ENCODE measurements around the gene RAMP3.

RAMP3 gene

DNA sequence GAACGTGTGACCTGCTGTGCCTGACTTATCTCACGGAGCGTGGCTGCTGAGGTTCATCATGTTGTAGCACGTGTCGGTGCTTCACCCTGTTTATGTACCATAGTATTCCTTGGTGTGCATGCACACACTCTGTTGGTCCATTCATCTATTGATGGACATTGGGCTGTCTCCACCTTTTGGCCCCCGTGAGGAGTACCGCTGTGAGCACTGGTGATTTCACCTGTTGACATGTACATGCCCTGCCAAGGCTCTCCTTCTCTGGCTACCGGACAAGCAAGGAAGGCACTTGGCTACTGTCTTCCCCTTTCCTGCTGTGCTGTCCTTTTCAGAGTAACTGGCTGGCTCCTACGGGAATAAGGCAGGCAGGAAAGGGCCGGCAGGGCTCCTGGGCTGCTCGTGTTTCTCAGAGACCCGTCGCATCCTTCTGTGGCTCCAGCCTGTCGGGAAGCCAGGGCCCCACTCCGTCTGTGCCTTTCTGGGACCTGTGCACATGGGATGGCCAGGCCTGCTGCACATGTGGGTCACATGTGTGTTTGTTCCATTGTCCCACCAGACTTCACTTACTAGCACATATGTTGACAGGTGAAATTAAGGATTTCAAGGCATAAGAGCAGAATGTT lies 28.3 kb upstream of the RAMP3 start:
- no CpG with 5 or more reads among the region's 15 CpGs for WGBS (ENCODE audit: extremely low coverage, insufficient coverage, low lambda C conversion rate)
- DNase-seq = no peak
- Histone ChIP-seq H3K56ac (ENCODE audit: low read length) (no peak overlapping the region), H3K23ac (ENCODE audit: low read length) (no peak overlapping the region), H3K27me3 (ENCODE audit: insufficient read depth, low read length, poor library complexity) (no peaks in the 10 kb centered on the region), H3K4ac (ENCODE audit: low read depth, low read length) (no peak overlapping the region), H3K79me1 (ENCODE audit: low read length) (no peaks in the 10 kb centered on the region), H4K8ac (ENCODE audit: low read depth, low read length) (no peak overlapping the region), H3K4me2 (ENCODE audit: low read length) (no peak overlapping the region), H2BK5ac (ENCODE audit: low read length) (no peak overlapping the region), H3K4me3 (ENCODE audit: low read length) (no peak overlapping the region), H3K18ac (ENCODE audit: low read length) (no peak overlapping the region), H3K36me3 (ENCODE audit: control insufficient read depth, insufficient read depth, low read length) (no peaks in the 10 kb centered on the region), H3K27ac (ENCODE audit: low read depth, low read length) (no peak overlapping the region), H3K4me1 (ENCODE audit: control insufficient read depth, low read depth, low read length) (no peaks in the 10 kb centered on the region), H4K5ac (ENCODE audit: low read length) (no peak overlapping the region), H3K79me2 (ENCODE audit: control insufficient read depth, insufficient read depth, low read length) (no peaks in the 10 kb centered on the region), H3K9ac (ENCODE audit: low read length) (no peak overlapping the region), H2BK120ac (ENCODE audit: low read depth, low read length) (no peak overlapping the region), H2BK15ac (replicated peaks; ENCODE audit: low read depth) (no peak overlapping the region), H2AK5ac (ENCODE audit: low read length) (no peak overlapping the region)

DNA sequence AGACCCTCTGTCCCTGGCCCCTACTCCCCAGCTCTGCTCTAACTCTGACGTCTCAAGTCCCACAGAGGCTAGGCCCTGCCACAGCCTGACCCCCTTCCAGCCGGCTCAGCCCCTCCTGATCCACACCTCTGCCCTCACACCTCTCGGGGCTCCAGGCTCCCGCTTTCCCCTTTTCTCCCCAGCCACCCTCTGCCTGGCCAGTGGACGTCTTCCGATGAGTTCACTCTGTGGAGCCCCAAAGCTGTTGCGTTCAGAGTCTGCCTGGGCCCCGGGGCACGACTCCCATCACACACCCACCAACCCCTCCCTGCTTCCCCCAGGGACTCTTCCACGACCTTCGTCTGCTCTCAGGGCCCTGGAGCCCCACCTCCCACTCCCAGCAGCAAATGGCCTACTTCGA lies 27.7 kb upstream of the RAMP3 start:
- H3K9ac ChIP-seq (ENCODE audit: low read length) = no peak overlapping the region
- DNase-seq = no peak
- no peak overlapping the region for H4K5ac ChIP-seq (ENCODE audit: low read length)
- no peaks in the 10 kb centered on the region for H3K27me3 ChIP-seq (ENCODE audit: insufficient read depth, low read length, poor library complexity)
- no peak overlapping the region for H3K18ac ChIP-seq (ENCODE audit: low read length)
- no peak overlapping the region for H3K4me2 ChIP-seq (ENCODE audit: low read length)
- no peak overlapping the region for H2BK120ac ChIP-seq (ENCODE audit: low read depth, low read length)
- no peak overlapping the region for H3K4me3 ChIP-seq (ENCODE audit: low read length)
- H3K79me2 ChIP-seq (ENCODE audit: control insufficient read depth, insufficient read depth, low read length) = no peaks in the 10 kb centered on the region
- no peaks in the 10 kb centered on the region for H3K36me3 ChIP-seq (ENCODE audit: control insufficient read depth, insufficient read depth, low read length)
- H3K79me1 ChIP-seq (ENCODE audit: low read length) = no peaks in the 10 kb centered on the region
- no CpG with 5 or more reads among the region's 12 CpGs for WGBS (ENCODE audit: extremely low coverage, insufficient coverage, low lambda C conversion rate)
- no peaks in the 10 kb centered on the region for H3K4me1 ChIP-seq (ENCODE audit: control insufficient read depth, low read depth, low read length)
- H2BK5ac ChIP-seq (ENCODE audit: low read length) = no peak overlapping the region
- H3K27ac ChIP-seq (ENCODE audit: low read depth, low read length) = no peak overlapping the region
- H3K23ac ChIP-seq (ENCODE audit: low read length) = no peak overlapping the region
- no peak overlapping the region for H3K4ac ChIP-seq (ENCODE audit: low read depth, low read length)
- H2AK5ac ChIP-seq (ENCODE audit: low read length) = no peak overlapping the region
- no peak overlapping the region for H3K56ac ChIP-seq (ENCODE audit: low read length)
- H2BK15ac ChIP-seq (replicated peaks; ENCODE audit: low read depth) = no peak overlapping the region
- H4K8ac ChIP-seq (ENCODE audit: low read depth, low read length) = no peak overlapping the region

DNA sequence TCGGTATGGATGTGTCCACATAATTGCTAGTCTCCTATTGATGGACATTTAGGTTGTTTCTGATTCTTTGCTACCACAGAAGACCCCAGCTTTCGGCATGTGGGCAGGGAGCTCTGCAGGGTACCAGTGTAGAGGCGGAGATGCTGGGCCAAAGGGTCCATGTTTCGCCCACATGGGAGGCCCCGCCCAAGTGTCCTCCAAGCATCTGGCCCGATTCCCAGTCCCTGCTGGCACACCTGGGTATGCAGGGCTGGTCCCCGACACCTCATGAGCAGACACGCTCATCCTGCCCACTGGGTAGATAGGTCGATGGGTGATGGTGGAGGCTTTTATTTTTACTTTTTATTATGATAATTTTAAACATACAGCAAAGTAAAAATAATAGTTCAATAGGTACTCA lies 26.7 kb upstream of the RAMP3 start:
- Histone ChIP-seq H3K36me3 (ENCODE audit: control insufficient read depth, insufficient read depth, low read length) (no peaks in the 10 kb centered on the region), H3K9ac (ENCODE audit: low read length) (no peak overlapping the region), H2BK120ac (ENCODE audit: low read depth, low read length) (no peak overlapping the region), H3K4me1 (ENCODE audit: control insufficient read depth, low read depth, low read length) (no peaks in the 10 kb centered on the region), H3K4me2 (ENCODE audit: low read length) (no peak overlapping the region), H3K4me3 (ENCODE audit: low read length) (no peak overlapping the region), H4K5ac (ENCODE audit: low read length) (no peak overlapping the region), H2BK5ac (ENCODE audit: low read length) (no peak overlapping the region), H3K79me1 (ENCODE audit: low read length) (no peaks in the 10 kb centered on the region), H4K8ac (ENCODE audit: low read depth, low read length) (no peak overlapping the region), H2BK15ac (replicated peaks; ENCODE audit: low read depth) (no peak overlapping the region), H3K23ac (ENCODE audit: low read length) (no peak overlapping the region), H3K56ac (ENCODE audit: low read length) (no peak overlapping the region), H3K18ac (ENCODE audit: low read length) (no peak overlapping the region), H3K27me3 (ENCODE audit: insufficient read depth, low read length, poor library complexity) (no peaks in the 10 kb centered on the region), H3K79me2 (ENCODE audit: control insufficient read depth, insufficient read depth, low read length) (no peaks in the 10 kb centered on the region), H2AK5ac (ENCODE audit: low read length) (no peak overlapping the region), H3K4ac (ENCODE audit: low read depth, low read length) (no peak overlapping the region), H3K27ac (ENCODE audit: low read depth, low read length) (no peak overlapping the region)
- WGBS (ENCODE audit: extremely low coverage, insufficient coverage, low lambda C conversion rate) = no CpG with 5 or more reads among the region's 9 CpGs
- no peak for DNase-seq

- H2BK120ac ChIP-seq (ENCODE audit: low read depth, low read length) = no peak overlapping the region
- no peaks in the 10 kb centered on the region for H3K79me2 ChIP-seq (ENCODE audit: control insufficient read depth, insufficient read depth, low read length)
- no peak overlapping the region for H3K56ac ChIP-seq (ENCODE audit: low read length)
- no peak overlapping the region for H3K23ac ChIP-seq (ENCODE audit: low read length)
- no peak overlapping the region for H3K9ac ChIP-seq (ENCODE audit: low read length)
- no peaks in the 10 kb centered on the region for H3K27me3 ChIP-seq (ENCODE audit: insufficient read depth, low read length, poor library complexity)
- H3K79me1 ChIP-seq (ENCODE audit: low read length) = no peaks in the 10 kb centered on the region
- H3K27ac ChIP-seq (ENCODE audit: low read depth, low read length) = no peak overlapping the region
- no peaks in the 10 kb centered on the region for H3K36me3 ChIP-seq (ENCODE audit: control insufficient read depth, insufficient read depth, low read length)
- no peak overlapping the region for H3K18ac ChIP-seq (ENCODE audit: low read length)
- no peak for DNase-seq
- no CpG with 5 or more reads among the region's 4 CpGs for WGBS (ENCODE audit: extremely low coverage, insufficient coverage, low lambda C conversion rate)
- no peak overlapping the region for H4K5ac ChIP-seq (ENCODE audit: low read length)
- H3K4me2 ChIP-seq (ENCODE audit: low read length) = no peak overlapping the region
- no peak overlapping the region for H4K8ac ChIP-seq (ENCODE audit: low read depth, low read length)
- no peaks in the 10 kb centered on the region for H3K4me1 ChIP-seq (ENCODE audit: control insufficient read depth, low read depth, low read length)
- H2AK5ac ChIP-seq (ENCODE audit: low read length) = no peak overlapping the region
- H2BK5ac ChIP-seq (ENCODE audit: low read length) = no peak overlapping the region
- H2BK15ac ChIP-seq (replicated peaks; ENCODE audit: low read depth) = no peak overlapping the region
- no peak overlapping the region for H3K4ac ChIP-seq (ENCODE audit: low read depth, low read length)
- no peak overlapping the region for H3K4me3 ChIP-seq (ENCODE audit: low read length)
Measured at GRCh38 chr7:45131891-45132290, 25.7 kb upstream of the RAMP3 start.

DNA sequence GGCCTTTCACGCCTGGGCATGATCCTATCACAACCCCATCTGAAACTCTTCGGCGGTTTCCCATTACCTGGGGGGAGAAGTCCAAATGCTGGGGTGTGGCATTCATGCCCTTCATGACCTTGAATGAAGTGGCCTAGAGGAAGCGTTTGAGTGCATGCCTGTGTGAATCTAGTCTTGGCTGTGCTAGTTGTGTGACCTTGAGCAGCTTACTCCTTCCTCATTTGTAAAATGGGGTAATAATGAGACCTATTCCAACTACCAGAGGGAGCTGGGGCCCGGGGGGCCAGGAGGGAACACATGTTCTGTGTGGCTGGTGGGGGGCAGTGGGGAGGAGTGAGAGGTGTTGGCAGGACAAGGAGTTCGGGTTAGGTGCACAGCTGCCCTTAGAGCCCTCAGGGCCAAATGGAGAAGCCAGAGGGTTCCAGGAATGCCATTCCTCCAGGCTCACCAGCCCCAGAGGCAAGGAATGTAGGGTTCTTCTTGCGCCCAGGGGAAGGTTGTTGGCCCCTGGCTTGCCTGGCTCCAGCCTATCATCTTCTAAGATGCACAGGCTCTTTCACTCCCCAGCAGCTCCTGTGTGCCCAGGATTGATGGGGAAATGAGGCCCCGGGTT lies 24.8 kb upstream of the RAMP3 start:
- Histone ChIP-seq H3K56ac (ENCODE audit: low read length) (no peak overlapping the region), H3K79me1 (ENCODE audit: low read length) (no peaks in the 10 kb centered on the region), H3K36me3 (ENCODE audit: control insufficient read depth, insufficient read depth, low read length) (no peaks in the 10 kb centered on the region), H3K4me2 (ENCODE audit: low read length) (no peak overlapping the region), H4K8ac (ENCODE audit: low read depth, low read length) (no peak overlapping the region), H2BK5ac (ENCODE audit: low read length) (no peak overlapping the region), H2BK15ac (replicated peaks; ENCODE audit: low read depth) (no peak overlapping the region), H3K4me1 (ENCODE audit: control insufficient read depth, low read depth, low read length) (no peaks in the 10 kb centered on the region), H3K4me3 (ENCODE audit: low read length) (no peak overlapping the region), H3K27ac (ENCODE audit: low read depth, low read length) (no peak overlapping the region), H4K5ac (ENCODE audit: low read length) (no peak overlapping the region), H2AK5ac (ENCODE audit: low read length) (no peak overlapping the region), H3K9ac (ENCODE audit: low read length) (no peak overlapping the region), H3K27me3 (ENCODE audit: insufficient read depth, low read length, poor library complexity) (no peaks in the 10 kb centered on the region), H3K4ac (ENCODE audit: low read depth, low read length) (no peak overlapping the region), H3K79me2 (ENCODE audit: control insufficient read depth, insufficient read depth, low read length) (no peaks in the 10 kb centered on the region), H3K18ac (ENCODE audit: low read length) (no peak overlapping the region), H3K23ac (ENCODE audit: low read length) (no peak overlapping the region), H2BK120ac (ENCODE audit: low read depth, low read length) (no peak overlapping the region)
- no peak for DNase-seq
- no CpG with 5 or more reads among the region's 8 CpGs for WGBS (ENCODE audit: extremely low coverage, insufficient coverage, low lambda C conversion rate)

DNA sequence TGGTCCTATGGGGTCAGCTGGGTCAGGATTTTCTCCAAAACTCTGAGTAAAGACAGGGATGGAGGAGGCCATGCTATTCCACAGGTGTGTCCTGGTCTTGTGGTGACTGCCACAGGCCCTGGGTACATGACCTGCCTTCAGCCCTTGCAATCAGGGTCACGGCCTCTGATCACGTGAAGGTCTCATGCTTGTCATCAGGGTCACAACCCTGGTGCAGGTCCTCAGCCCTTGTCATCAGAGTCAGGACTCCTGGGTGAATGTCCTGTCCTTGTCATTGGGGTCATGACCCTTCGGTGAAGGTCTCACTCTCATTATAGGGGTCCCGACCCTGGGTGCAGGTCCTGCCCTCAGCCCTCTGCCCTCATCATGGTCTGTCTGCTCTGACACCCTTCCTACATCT lies 24.2 kb upstream of the RAMP3 start:
- no peak overlapping the region for H4K5ac ChIP-seq (ENCODE audit: low read length)
- H3K56ac ChIP-seq (ENCODE audit: low read length) = no peak overlapping the region
- H3K79me2 ChIP-seq (ENCODE audit: control insufficient read depth, insufficient read depth, low read length) = no peaks in the 10 kb centered on the region
- H3K9ac ChIP-seq (ENCODE audit: low read length) = no peak overlapping the region
- no peak overlapping the region for H2BK5ac ChIP-seq (ENCODE audit: low read length)
- H2BK120ac ChIP-seq (ENCODE audit: low read depth, low read length) = no peak overlapping the region
- H3K23ac ChIP-seq (ENCODE audit: low read length) = no peak overlapping the region
- WGBS (ENCODE audit: extremely low coverage, insufficient coverage, low lambda C conversion rate) = no CpG with 5 or more reads among the region's 4 CpGs
- no peak overlapping the region for H3K4me3 ChIP-seq (ENCODE audit: low read length)
- H3K4me1 ChIP-seq (ENCODE audit: control insufficient read depth, low read depth, low read length) = no peaks in the 10 kb centered on the region
- no peak overlapping the region for H3K27ac ChIP-seq (ENCODE audit: low read depth, low read length)
- no peak overlapping the region for H3K18ac ChIP-seq (ENCODE audit: low read length)
- H3K4me2 ChIP-seq (ENCODE audit: low read length) = no peak overlapping the region
- no peaks in the 10 kb centered on the region for H3K36me3 ChIP-seq (ENCODE audit: control insufficient read depth, insufficient read depth, low read length)
- H3K27me3 ChIP-seq (ENCODE audit: insufficient read depth, low read length, poor library complexity) = no peaks in the 10 kb centered on the region
- no peak for DNase-seq
- no peak overlapping the region for H3K4ac ChIP-seq (ENCODE audit: low read depth, low read length)
- H2BK15ac ChIP-seq (replicated peaks; ENCODE audit: low read depth) = no peak overlapping the region
- no peaks in the 10 kb centered on the region for H3K79me1 ChIP-seq (ENCODE audit: low read length)
- H4K8ac ChIP-seq (ENCODE audit: low read depth, low read length) = no peak overlapping the region
- H2AK5ac ChIP-seq (ENCODE audit: low read length) = no peak overlapping the region

Data from mesendoderm (in vitro differentiated cells).